ENCODE data around the gene OTOP1.
"Not testable (repeated sequence)": the region's sequence is repeated elsewhere in the genome, so short reads cannot be mapped to it uniquely, and the experiment has no call there.

OTOP1 gene

GRCh38 chr4:4226606-4227438, at the start of gene OTOP1:
Gene OTOP1, minus strand, starts transcription at chr4:4226929. Its CDS starts 65 bp downstream, at chr4:4226864.
- no peak for DNase-seq

- DNase-seq, result no peak
Measured at GRCh38 chr4:4274226-4274625, 47.5 kb upstream of the OTOP1 start.

DNA sequence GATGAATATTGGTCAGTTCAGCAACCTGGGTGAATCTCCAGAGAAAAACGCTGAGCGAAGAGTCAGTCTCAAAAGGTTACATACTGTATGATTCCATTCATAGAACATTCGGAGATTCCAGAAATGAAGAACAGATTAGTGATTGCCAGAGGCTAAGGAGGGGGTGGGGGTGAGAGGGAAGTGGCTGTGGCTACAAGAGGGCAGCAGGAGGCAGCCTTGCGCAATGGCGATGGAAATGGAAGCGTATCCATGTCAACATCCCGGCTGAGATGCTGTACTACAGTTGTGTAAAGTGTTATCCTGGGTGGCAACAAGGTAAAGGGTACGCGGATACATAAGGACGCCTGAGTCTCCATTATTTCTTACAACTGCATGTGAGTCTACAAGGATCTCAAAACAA, 45.2 kb upstream of the OTOP1 start:
- DNase-seq, result no peak

- no peak for DNase-seq
Measured at GRCh38 chr4:4270529-4270928, 43.8 kb upstream of the OTOP1 start.

DNA sequence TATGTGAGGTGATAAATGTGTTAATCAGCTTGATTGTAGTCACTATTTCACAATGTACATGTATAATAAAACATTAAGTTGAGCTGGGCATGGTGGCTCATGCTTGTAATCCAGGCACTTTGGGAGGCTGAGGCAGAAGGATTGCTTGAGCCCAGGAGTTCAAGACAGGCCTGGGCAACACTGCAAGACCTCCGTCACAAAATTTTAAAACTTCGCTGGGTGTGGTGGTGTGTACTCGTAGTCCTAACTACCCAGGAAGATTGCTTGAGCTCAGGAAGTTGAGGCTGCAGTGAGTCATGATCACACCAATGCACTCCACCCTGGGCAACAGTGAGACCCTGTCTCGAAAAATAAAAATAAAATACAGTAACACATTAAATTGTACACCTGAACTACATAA, 43.1 kb upstream of the OTOP1 start:
- DNase-seq, result peak; percentile 36

DNA sequence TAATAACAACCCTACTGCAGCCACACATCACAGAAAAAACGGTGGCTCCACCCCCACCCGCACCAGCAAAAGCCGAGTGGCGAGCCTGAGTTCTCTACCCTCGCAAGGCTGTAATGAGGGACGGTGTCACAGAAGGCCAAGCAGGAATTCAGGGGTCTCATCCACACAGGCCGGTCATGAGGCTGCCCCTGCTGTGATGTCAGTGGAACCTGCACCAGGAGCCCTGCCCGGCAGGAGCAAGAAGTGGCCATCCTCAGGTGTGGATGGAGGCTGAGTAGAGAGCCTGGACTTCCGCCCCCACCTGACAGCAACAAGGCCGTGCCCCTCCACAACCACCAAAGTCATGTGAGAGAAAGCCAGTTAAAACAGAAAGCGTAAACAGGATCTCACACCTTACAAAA, 42.6 kb upstream of the OTOP1 start:
- DNase-seq, result peak; percentile 51

GRCh38 chr4:4268776-4269175, 42.0 kb upstream of the OTOP1 start:
- no peak for DNase-seq

DNA sequence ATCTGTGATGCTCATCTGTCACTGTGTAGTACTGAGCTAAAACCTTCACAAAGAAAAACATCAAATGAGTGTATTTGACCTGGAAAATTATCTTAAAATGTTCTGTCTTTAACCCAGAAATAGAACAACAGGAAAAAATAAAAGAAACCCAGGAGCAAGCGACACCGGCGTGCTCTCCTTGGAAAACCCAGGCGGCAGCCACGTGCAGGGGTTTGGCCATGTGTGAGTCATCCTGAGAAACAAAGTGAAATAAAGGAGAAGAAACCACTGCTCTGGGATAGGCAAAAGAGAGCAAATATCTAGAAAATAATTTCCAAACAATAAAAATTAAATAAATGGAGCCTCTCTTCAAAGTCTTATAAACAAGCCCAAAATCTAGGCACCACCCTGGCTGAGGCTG, 41.3 kb upstream of the OTOP1 start:
- no peak for DNase-seq

- no peak for DNase-seq
Measured at GRCh38 chr4:4260185-4260751, 33.5 kb upstream of the OTOP1 start.

- no peak for DNase-seq
Measured at GRCh38 chr4:4259484-4260100, 32.9 kb upstream of the OTOP1 start.

GRCh38 chr4:4257705-4258104, 31.0 kb upstream of the OTOP1 start:
- not testable (repeated sequence) for DNase-seq

DNA sequence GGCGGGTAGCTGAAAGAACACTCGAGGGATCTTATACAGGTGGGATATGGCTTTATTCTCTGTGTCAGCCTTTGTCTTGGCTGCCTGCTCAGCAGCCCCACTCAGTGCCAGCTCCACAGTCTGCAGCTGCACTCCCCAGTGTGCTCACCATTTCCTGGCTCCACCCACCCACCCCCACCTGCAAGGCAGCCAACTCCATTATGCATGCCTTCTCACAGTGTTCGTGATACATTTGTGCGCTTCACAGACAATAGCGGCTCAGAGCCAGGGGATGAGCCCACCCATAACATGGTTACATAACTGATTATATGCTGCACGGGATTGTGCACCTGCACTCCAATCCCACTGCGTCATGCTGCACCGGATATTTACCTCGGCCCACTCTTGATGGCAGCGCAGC, 30.1 kb upstream of the OTOP1 start:
- DNase-seq, result no peak

- DNase-seq, result no peak
Measured at GRCh38 chr4:4254666-4255065, 27.9 kb upstream of the OTOP1 start.

GRCh38 chr4:4254199-4254598, 27.5 kb upstream of the OTOP1 start:
- DNase-seq, result no peak

- no peak for DNase-seq
Measured at GRCh38 chr4:4249866-4250265, 23.1 kb upstream of the OTOP1 start.

- not testable (repeated sequence) for DNase-seq
Measured at GRCh38 chr4:4249342-4249741, 22.6 kb upstream of the OTOP1 start.

- no peak for DNase-seq
Measured at GRCh38 chr4:4248885-4249203, 22.1 kb upstream of the OTOP1 start.

DNA sequence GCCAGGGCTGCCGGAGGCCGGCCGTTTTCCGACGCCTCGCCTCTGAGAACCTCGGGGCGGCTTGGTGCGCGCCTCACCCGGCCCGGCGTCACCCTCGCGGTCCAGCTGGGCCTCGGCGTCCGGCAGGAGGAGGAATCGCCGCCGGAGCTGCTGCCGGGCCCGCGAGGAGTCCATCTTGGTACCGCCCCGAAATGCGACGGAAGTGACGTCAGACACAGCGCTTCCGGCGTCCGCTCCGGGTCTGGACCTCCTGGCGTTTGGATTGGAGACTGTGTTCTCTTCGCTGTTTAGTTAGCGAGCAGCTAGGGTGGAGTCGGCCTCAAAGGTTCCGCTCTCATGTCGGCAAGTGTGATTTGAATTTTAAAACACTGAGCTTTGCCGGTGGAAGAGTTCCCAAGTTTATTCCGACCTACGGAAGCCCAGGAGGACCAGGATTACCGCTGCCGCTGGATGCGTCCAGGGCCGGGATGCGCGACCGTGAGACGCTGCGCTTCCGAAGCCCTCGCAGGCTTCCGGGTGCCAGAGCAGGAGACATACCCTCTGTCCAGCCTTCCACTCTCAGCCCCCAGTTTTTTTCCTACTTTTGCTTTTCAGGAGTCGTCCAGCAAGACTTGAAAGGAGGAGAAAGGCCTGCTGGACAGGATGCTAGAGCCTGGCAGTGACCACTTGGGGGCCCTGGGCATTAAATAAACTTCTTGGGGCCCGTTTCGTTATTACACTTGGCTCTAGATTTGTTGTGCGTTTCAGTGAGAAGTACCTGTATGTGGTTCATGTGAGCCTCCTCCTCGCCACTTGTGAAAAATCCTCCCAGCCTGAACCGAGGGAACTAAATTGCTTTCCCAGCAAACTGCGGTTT, 21.5 kb upstream of the OTOP1 start, which contains the start of gene TMEM128:
Gene TMEM128 (minus strand): TSS at position 195 of the 856 bp plus-strand sequence. CDS start 21 bp downstream, at position 174.
- peak; percentile 88 for DNase-seq

- DNase-seq, result no peak
Measured at GRCh38 chr4:4247696-4248028, 20.9 kb upstream of the OTOP1 start.

GRCh38 chr4:4245172-4245571, 18.4 kb upstream of the OTOP1 start:
- DNase-seq, result no peak

GRCh38 chr4:4239551-4239950, 12.8 kb upstream of the OTOP1 start:
- not testable (repeated sequence) for DNase-seq

- no peak for DNase-seq
Measured at GRCh38 chr4:4233610-4234009, 6.9 kb upstream of the OTOP1 start.

GRCh38 chr4:4228356-4228668, 1.6 kb upstream of the OTOP1 start:
- no peak for DNase-seq

Measured in activated effector memory CD4-positive, alpha-beta T cell treated with Interleukin-2 at 50 U/mL for 16 hours (primary cell).